Parathyroid adenoma (tissue), 2 donors: ENCODE data around the gene ECT2.

Experiments used
- H2AFZ ChIP-seq: fragments of 300-600 bp; sonication (generic); one replicate; pipeline ENCODE4 v1.7.0; 2017; ENCODE audit warnings: antibody characterized with exemption, mild to moderate bottlenecking
- H3K27ac ChIP-seq: fragments of 300-600 bp; sonication (generic); one replicate; pipeline ENCODE4 v1.7.0; 2017
- H3K27me3 ChIP-seq: fragments of 300-600 bp; sonication (generic); one replicate; pipeline ENCODE4 v1.7.0; 2017; ENCODE audit warnings: low read length; ENCODE audit not compliant: control insufficient read depth, insufficient read depth
- H3K36me3 ChIP-seq: fragments of 300-600 bp; sonication (generic); one replicate; pipeline ENCODE4 v1.7.0; 2017; ENCODE audit warnings: low read length; ENCODE audit not compliant: control insufficient read depth, insufficient read depth
- H3K4me1 ChIP-seq: fragments of 300-600 bp; sonication (generic); one replicate; pipeline ENCODE4 v1.7.0; 2017; ENCODE audit warnings: control low read depth
- H3K4me2 ChIP-seq: fragments of 300-600 bp; sonication (generic); one replicate; pipeline ENCODE4 v1.7.0; 2017; ENCODE audit warnings: low read length
- H3K4me3 ChIP-seq: fragments of 300-600 bp; sonication (generic); one replicate; pipeline ENCODE4 v1.7.0; 2017; ENCODE audit warnings: low read depth, low read length
- H3K79me2 ChIP-seq: fragments of 300-600 bp; sonication (generic); one replicate; pipeline ENCODE4 v1.7.0; 2017; ENCODE audit warnings: control low read depth
- H3K9ac ChIP-seq: fragments of 300-600 bp; sonication (generic); one replicate; pipeline ENCODE4 v1.7.0; 2017; ENCODE audit warnings: mild to moderate bottlenecking
- H3K9me3 ChIP-seq: fragments of 300-600 bp; sonication (generic); one replicate; pipeline ENCODE4 v1.7.0; 2017; ENCODE audit warnings: low read length; ENCODE audit not compliant: control insufficient read depth
- CTCF ChIP-seq: fragments of 300-600 bp; sonication (generic); IDR thresholded peaks from one replicate; pipeline ENCODE4 v1.7.0; 2017; ENCODE audit warnings: antibody characterized with exemption, mild to moderate bottlenecking
- donor health status: primary hyperparathyroidism.

Gene ECT2

GRCh38 chr3:172847292-172847691 lies 96.8 kb downstream of the ECT2 start:
- H3K4me1 ChIP-seq = no peaks in the 10 kb centered on the region
- H3K27ac ChIP-seq = no peak overlapping the region
- no peaks in the 10 kb centered on the region for H3K9me3 ChIP-seq
- no peak overlapping the region for H3K4me3 ChIP-seq
- TF ChIP-seq CTCF = no peak
- no peak overlapping the region for H3K9ac ChIP-seq
- no peaks in the 10 kb centered on the region for H3K27me3 ChIP-seq
- no peak overlapping the region for H2AFZ ChIP-seq
- no peak overlapping the region for H3K4me2 ChIP-seq
- H3K79me2 ChIP-seq = no peaks in the 10 kb centered on the region
- H3K36me3 ChIP-seq = no peaks in the 10 kb centered on the region

- TF ChIP-seq CTCF = no peak
- H3K9ac ChIP-seq = no peak overlapping the region
- H3K4me3 ChIP-seq = no peak overlapping the region
- no peaks in the 10 kb centered on the region for H3K9me3 ChIP-seq
- H3K36me3 ChIP-seq = no peaks in the 10 kb centered on the region
- H3K79me2 ChIP-seq = no peaks in the 10 kb centered on the region
- no peak overlapping the region for H3K27ac ChIP-seq
- H3K4me2 ChIP-seq = no peak overlapping the region
- H3K27me3 ChIP-seq = no peaks in the 10 kb centered on the region
- H3K4me1 ChIP-seq = no peaks in the 10 kb centered on the region
- no peak overlapping the region for H2AFZ ChIP-seq
Measured at GRCh38 chr3:172848910-172849309, 98.4 kb downstream of the ECT2 start.

GRCh38 chr3:172853005-172853404 lies 102.5 kb downstream of the ECT2 start:
- Histone ChIP-seq H3K4me3 (no peak overlapping the region), H2AFZ (no peak overlapping the region), H3K9me3 (no peaks in the 10 kb centered on the region), H3K9ac (no peak overlapping the region), H3K79me2 (no peaks in the 10 kb centered on the region), H3K36me3 (no peaks in the 10 kb centered on the region), H3K4me1 (no peaks in the 10 kb centered on the region), H3K27ac (no peak overlapping the region), H3K4me2 (no peak overlapping the region), H3K27me3 (no peaks in the 10 kb centered on the region)
- no peak for TF ChIP-seq CTCF

- Histone ChIP-seq H3K27ac (no peak overlapping the region), H3K9me3 (no peaks in the 10 kb centered on the region), H3K9ac (no peak overlapping the region), H3K4me3 (no peak overlapping the region), H3K36me3 (no peaks in the 10 kb centered on the region), H3K4me1 (no peaks in the 10 kb centered on the region), H3K27me3 (no peaks in the 10 kb centered on the region), H3K4me2 (no peak overlapping the region), H3K79me2 (no peaks in the 10 kb centered on the region), H2AFZ (no peak overlapping the region)
- TF ChIP-seq CTCF = no peak
Measured at GRCh38 chr3:172853921-172854666, 103.6 kb downstream of the ECT2 start.

GRCh38 chr3:172855037-172855436 lies 104.5 kb downstream of the ECT2 start:
- no peak overlapping the region for H3K27ac ChIP-seq
- no peaks in the 10 kb centered on the region for H3K36me3 ChIP-seq
- H3K9ac ChIP-seq = no peak overlapping the region
- H3K9me3 ChIP-seq = no peaks in the 10 kb centered on the region
- H2AFZ ChIP-seq = no peak overlapping the region
- H3K4me1 ChIP-seq = no peaks in the 10 kb centered on the region
- H3K79me2 ChIP-seq = no peaks in the 10 kb centered on the region
- no peak for TF ChIP-seq CTCF
- no peak overlapping the region for H3K4me3 ChIP-seq
- H3K27me3 ChIP-seq = no peaks in the 10 kb centered on the region
- H3K4me2 ChIP-seq = no peak overlapping the region
